GM21737 (cell line): ENCODE data around the gene GDE1.
A peak's percentile ranks its signal among the peaks of the same experiment; 100 is the strongest.
"Not testable (repeated sequence)": the region's sequence is repeated elsewhere in the genome, so short reads cannot be mapped to it uniquely, and the experiment has no call there.

Experiments
- ATAC-seq: cut with Tn5 transposase; IDR thresholded peaks from one replicate; pipeline ENCODE4 v1.9.1; 2021; ENCODE audit warnings: mild to moderate bottlenecking, moderate library complexity; ENCODE audit not compliant: unreplicated experiment

GDE1 gene

GRCh38 chr16:19521471-19522396 is at the start of gene GDE1:
Gene GDE1, minus strand, starts transcription at chr16:19522098. Its CDS starts 134 bp downstream, at chr16:19521964.
- ATAC-seq = peak; percentile 75

GRCh38 chr16:19567560-19567959 is 45.7 kb upstream of the GDE1 start:
- no peak for ATAC-seq

GRCh38 chr16:19566362-19566761 is 44.5 kb upstream of the GDE1 start:
- no peak for ATAC-seq

GRCh38 chr16:19563377-19563776 is 41.5 kb upstream of the GDE1 start:
- no peak for ATAC-seq

- ATAC-seq = no peak
Observed at GRCh38 chr16:19560078-19560477, 38.2 kb upstream of the GDE1 start.

- no peak for ATAC-seq
Observed at GRCh38 chr16:19559242-19559910, 37.5 kb upstream of the GDE1 start.

GRCh38 chr16:19555938-19556771 is 34.3 kb upstream of the GDE1 start:
- no peak for ATAC-seq

- ATAC-seq = peak; percentile 94
Observed at GRCh38 chr16:19555186-19555937, 33.5 kb upstream of the GDE1 start, which contains the start of gene VPS35L. Gene VPS35L, plus strand, starts transcription at chr16:19555703. Its CDS starts 27 bp downstream, at chr16:19555730.

- no peak for ATAC-seq
Observed at GRCh38 chr16:19549673-19550072, 27.8 kb upstream of the GDE1 start.

- no peak for ATAC-seq
Observed at GRCh38 chr16:19548144-19548543, 26.2 kb upstream of the GDE1 start.

GRCh38 chr16:19543278-19543996 is 21.5 kb upstream of the GDE1 start:
- not testable (repeated sequence) for ATAC-seq

GRCh38 chr16:19542138-19542821 is 20.4 kb upstream of the GDE1 start:
- ATAC-seq = no peak

GRCh38 chr16:19540241-19540970 is 18.5 kb upstream of the GDE1 start:
- no peak for ATAC-seq

GRCh38 chr16:19532601-19533000 is 10.7 kb upstream of the GDE1 start:
- ATAC-seq = no peak

- ATAC-seq = no peak
Observed at GRCh38 chr16:19528666-19529065, 6.8 kb upstream of the GDE1 start.

- no peak for ATAC-seq
Observed at GRCh38 chr16:19527161-19527560, 5.3 kb upstream of the GDE1 start.

GRCh38 chr16:19525385-19525723 is 3.5 kb upstream of the GDE1 start:
- no peak for ATAC-seq

GRCh38 chr16:19524616-19525384 is 2.9 kb upstream of the GDE1 start:
- ATAC-seq = no peak
